Measurements from ENCODE around the gene SBF2.

DNA sequence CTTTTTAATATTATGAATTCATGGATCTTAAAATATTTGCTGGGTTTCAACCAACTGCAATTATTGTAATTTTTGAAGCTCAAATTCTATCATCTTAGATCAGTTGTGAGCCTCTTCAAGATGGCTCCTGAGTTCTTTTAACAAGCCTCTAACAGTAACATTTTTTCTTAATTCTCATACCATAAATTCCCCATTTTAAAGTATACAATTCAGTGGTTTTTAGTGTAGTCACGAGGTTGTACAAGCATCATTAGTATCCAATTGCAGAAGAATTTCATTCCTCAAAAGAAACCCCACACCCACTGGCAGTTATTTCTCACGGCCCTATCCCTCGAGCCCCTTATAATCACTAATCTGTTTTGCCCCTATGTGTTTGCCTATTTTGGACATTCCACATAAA is 270.8 kb downstream of the SBF2 start:
- TF ChIP-seq, protein P1, sequence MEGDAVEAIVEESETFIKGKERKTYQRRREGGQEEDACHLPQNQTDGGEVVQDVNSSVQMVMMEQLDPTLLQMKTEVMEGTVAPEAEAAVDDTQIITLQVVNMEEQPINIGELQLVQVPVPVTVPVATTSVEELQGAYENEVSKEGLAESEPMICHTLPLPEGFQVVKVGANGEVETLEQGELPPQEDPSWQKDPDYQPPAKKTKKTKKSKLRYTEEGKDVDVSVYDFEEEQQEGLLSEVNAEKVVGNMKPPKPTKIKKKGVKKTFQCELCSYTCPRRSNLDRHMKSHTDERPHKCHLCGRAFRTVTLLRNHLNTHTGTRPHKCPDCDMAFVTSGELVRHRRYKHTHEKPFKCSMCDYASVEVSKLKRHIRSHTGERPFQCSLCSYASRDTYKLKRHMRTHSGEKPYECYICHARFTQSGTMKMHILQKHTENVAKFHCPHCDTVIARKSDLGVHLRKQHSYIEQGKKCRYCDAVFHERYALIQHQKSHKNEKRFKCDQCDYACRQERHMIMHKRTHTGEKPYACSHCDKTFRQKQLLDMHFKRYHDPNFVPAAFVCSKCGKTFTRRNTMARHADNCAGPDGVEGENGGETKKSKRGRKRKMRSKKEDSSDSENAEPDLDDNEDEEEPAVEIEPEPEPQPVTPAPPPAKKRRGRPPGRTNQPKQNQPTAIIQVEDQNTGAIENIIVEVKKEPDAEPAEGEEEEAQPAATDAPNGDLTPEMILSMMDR (IDR thresholded peaks at IDR 0.05), result no peak
- no peak for TF ChIP-seq POLR2A (IDR thresholded peaks at IDR 0.05)

All from lower leg skin (tissue), 3 donors.